ENCODE data around the gene OR6B2. TPM values are rescaled to one million over a fixed set of nuclear protein-coding genes. Genes with fewer than 3 reads are reported as not detected.

Gene OR6B2
- total RNA-seq, 1 donor from 2014 or later = not detected

GRCh38 chr2:239991689-239992314 lies 38.4 kb downstream of the OR6B2 start:
- Mint-ChIP-seq H3K4me1 (ENCODE audit: low read depth) (no peaks in the 10 kb centered on the region), H3K9me3 (no peaks in the 10 kb centered on the region), H3K27me3 (ENCODE audit: low read depth) (no peaks in the 10 kb centered on the region), H3K4me3 (ENCODE audit: low read depth) (no peak overlapping the region), H3K27ac (no peak overlapping the region), H3K36me3 (ENCODE audit: low read depth) (peaks cover 51% of the 10 kb centered on the region)
- intact Hi-C loops (cut with micrococcal nuclease) = loop anchor here (1.0 to 10.0 kb wide), 2 partner anchors 58 to 957 kb away; no protein-coding TSS in a partner anchor
- DNase-seq (ENCODE audit: low spot score) = no peak

DNA sequence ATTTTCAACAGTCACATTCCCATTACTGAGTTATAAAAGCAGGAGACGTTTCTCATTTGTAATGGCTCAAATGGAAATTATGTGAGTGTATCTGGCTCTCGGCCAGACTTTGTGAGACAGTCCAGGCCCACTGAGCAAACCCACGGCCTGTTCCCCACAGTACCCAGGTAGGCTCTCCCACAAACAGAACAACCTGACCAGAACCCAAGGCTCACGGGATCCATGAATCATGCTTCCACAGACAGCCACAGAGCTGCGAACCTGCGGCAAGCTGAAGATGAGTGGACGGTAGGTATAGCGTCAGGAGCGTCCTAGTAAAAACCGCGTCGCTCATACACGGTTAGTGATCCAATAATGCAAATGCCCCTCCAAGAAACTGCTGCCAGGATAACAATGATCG lies 39.3 kb downstream of the OR6B2 start:
- Mint-ChIP-seq H3K4me1 (ENCODE audit: low read depth) (no peaks in the 10 kb centered on the region), H3K27ac (no peak overlapping the region), H3K9me3 (peaks cover under 1% of the 10 kb centered on the region), H3K27me3 (ENCODE audit: low read depth) (no peaks in the 10 kb centered on the region), H3K36me3 (ENCODE audit: low read depth) (peaks cover 56% of the 10 kb centered on the region), H3K4me3 (ENCODE audit: low read depth) (no peak overlapping the region)
- intact Hi-C loops (cut with micrococcal nuclease) = loop anchor here (1.0 to 10.0 kb wide), 2 partner anchors 57 to 956 kb away; no protein-coding TSS in a partner anchor
- DNase-seq (ENCODE audit: low spot score) = no peak

- no peak overlapping the region for H3K27ac Mint-ChIP-seq
- H3K4me3 Mint-ChIP-seq (ENCODE audit: low read depth) = no peak overlapping the region
- peaks cover 8% of the 10 kb centered on the region for H3K9me3 Mint-ChIP-seq
- H3K4me1 Mint-ChIP-seq (ENCODE audit: low read depth) = no peaks in the 10 kb centered on the region
- no peak for DNase-seq (ENCODE audit: low spot score)
- intact Hi-C loops (cut with micrococcal nuclease) = no loop called here
- H3K36me3 Mint-ChIP-seq (ENCODE audit: low read depth) = peaks cover 67% of the 10 kb centered on the region
- H3K27me3 Mint-ChIP-seq (ENCODE audit: low read depth) = no peaks in the 10 kb centered on the region
Measured at GRCh38 chr2:239985356-239985755, 44.9 kb downstream of the OR6B2 start.

DNA sequence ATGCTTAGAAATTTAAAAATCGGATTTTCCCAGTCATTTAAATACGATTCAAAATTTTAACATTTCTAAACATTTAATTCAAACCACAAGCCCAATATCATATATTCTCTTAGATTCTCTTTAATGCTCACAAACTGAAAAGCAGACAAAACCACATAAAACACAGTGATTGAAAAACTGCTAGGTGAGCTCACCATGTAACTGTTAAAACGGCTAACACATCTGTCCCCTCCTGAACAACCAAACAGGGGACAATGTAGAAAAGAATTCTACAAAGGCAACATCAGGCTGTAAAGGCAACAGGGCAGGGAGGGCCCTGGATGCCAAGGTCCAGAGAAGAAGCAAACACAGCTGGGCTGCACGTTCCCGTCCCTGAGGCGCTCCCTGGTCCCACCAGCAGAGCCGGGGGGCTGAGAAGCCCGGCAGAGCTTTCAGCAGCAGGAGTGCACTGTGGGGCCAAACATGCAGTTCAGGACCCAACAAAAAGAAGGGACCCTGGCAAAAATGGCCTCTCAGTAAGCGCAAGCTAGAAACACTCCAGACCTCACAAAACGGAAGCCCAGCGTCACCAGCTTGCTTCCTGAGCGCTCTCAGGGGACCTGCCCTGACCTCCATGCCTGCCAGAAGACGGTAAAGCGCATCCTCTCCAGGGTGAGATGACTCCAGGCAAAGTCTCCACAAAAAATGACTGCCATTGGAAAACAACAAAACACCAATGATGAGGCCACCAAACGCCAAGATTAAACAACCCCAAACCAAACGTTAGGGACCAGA lies 45.6 kb downstream of the OR6B2 start:
- Mint-ChIP-seq H3K4me3 (ENCODE audit: low read depth) (no peak overlapping the region), H3K27ac (no peak overlapping the region), H3K4me1 (ENCODE audit: low read depth) (no peaks in the 10 kb centered on the region), H3K27me3 (ENCODE audit: low read depth) (no peaks in the 10 kb centered on the region), H3K9me3 (peaks cover 8% of the 10 kb centered on the region), H3K36me3 (ENCODE audit: low read depth) (peaks cover 59% of the 10 kb centered on the region)
- intact Hi-C loops (cut with micrococcal nuclease) = no loop called here
- DNase-seq (ENCODE audit: low spot score) = no peak

DNA sequence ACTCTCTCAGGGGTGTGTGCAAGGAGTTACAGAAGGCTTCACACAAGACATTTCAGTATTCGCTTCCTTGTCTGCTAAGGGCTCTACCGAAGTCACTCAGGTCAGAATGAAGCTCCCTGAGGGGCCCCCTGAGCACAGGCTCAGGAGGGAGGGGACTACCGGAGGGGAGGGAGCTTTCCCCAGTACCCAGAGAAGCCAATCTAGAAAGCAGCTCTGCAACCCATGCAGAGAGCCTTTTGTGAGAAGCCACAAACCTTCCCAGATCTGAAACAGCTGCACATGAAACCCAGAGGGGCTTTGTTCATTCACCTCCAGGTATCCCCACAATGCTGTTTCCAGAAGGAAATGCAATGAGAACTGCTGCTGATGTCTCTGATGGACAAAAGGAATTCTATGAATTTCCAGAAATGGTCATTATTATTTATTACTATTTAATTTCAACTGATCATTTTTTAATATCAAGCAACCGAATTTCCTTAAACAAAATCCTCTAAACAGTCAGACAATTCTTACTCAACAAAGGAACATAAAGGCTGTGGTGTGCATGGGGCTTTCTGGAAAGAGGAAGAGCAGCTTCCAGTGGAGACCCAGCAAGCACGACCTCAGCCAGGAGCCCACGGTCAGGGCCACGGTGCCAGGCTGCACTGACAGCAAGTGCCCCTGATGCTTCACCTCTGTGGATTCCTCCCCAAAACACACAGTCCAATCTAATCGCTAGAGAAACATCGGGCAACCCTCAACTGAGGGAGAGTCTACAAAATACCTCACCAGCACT lies 47.0 kb downstream of the OR6B2 start:
- intact Hi-C loops (cut with micrococcal nuclease) = no loop called here
- no peak for DNase-seq (ENCODE audit: low spot score)
- peaks cover 48% of the 10 kb centered on the region for H3K36me3 Mint-ChIP-seq (ENCODE audit: low read depth)
- H3K27ac Mint-ChIP-seq = no peak overlapping the region
- H3K9me3 Mint-ChIP-seq = peaks cover 8% of the 10 kb centered on the region
- no peaks in the 10 kb centered on the region for H3K4me1 Mint-ChIP-seq (ENCODE audit: low read depth)
- no peaks in the 10 kb centered on the region for H3K27me3 Mint-ChIP-seq (ENCODE audit: low read depth)
- H3K4me3 Mint-ChIP-seq (ENCODE audit: low read depth) = no peak overlapping the region

Other genes with a start within 250 kb of the OR6B2 start
- gene NDUFA10, start 5.1 kb downstream of the OR6B2 start, total RNA-seq = 105 and 108 TPM in 2 replicates
- gene OR6B3, start 23.1 kb upstream of the OR6B2 start, total RNA-seq = not detected in 2 replicates
- 112 and 114 TPM in 2 replicates for gene COPS9, start 105.9 kb upstream of the OR6B2 start, total RNA-seq
- not detected in 2 replicates for gene OTOS, start 110.2 kb upstream of the OR6B2 start, total RNA-seq

Measured in activated T-helper 2 cell treated with anti-CD3 and anti-CD28 coated beads, Interferon-gamma antibody, Interleukin-2, Interleukin-4, amounts not matched to agents 10 μg/mL and 5 μg/mL and 100 μg/mL, durations not matched to agents 14 hours and 24 hours and 36 hours (primary cell).